ENCODE results near the gene PKN2.

PKN2 gene

GRCh38 chr1:88731475-88732269 is 47.6 kb downstream of the PKN2 start:
- Mint-ChIP-seq H3K36me3 (ENCODE audit: low read depth) (peaks cover 44% of the 10 kb centered on the region), H3K4me1 (ENCODE audit: low read depth) (peaks cover 49% of the 10 kb centered on the region), H3K4me3 (no peak overlapping the region), H3K27ac (no peak overlapping the region), H3K9me3 (peaks cover 22% of the 10 kb centered on the region), H3K27me3 (no peaks in the 10 kb centered on the region)
- intact Hi-C loops (cut with micrococcal nuclease): no loop called here

GRCh38 chr1:88735382-88735781 is 51.3 kb downstream of the PKN2 start:
- Mint-ChIP-seq H3K27me3 (no peaks in the 10 kb centered on the region), H3K4me3 (no peak overlapping the region), H3K4me1 (ENCODE audit: low read depth) (peaks cover 46% of the 10 kb centered on the region), H3K27ac (peak overlapping the region; percentile 16), H3K9me3 (peaks cover 22% of the 10 kb centered on the region), H3K36me3 (ENCODE audit: low read depth) (peaks cover 28% of the 10 kb centered on the region)
- intact Hi-C loops (cut with micrococcal nuclease): no loop called here

- H3K4me1 Mint-ChIP-seq (ENCODE audit: low read depth): peaks cover 42% of the 10 kb centered on the region
- peak overlapping the region; percentile 16 for H3K27ac Mint-ChIP-seq
- H3K9me3 Mint-ChIP-seq: peaks cover 22% of the 10 kb centered on the region
- no peak overlapping the region for H3K4me3 Mint-ChIP-seq
- no peaks in the 10 kb centered on the region for H3K27me3 Mint-ChIP-seq
- intact Hi-C loops (cut with micrococcal nuclease): loop anchor here (2.0 kb wide), 1 partner anchor 139 kb away; no protein-coding TSS in a partner anchor
- H3K36me3 Mint-ChIP-seq (ENCODE audit: low read depth): peaks cover 32% of the 10 kb centered on the region
Observed at GRCh38 chr1:88735909-88736308, 51.8 kb downstream of the PKN2 start.

GRCh38 chr1:88736633-88737248 is 52.7 kb downstream of the PKN2 start:
- H3K4me3 Mint-ChIP-seq: no peak overlapping the region
- peaks cover 36% of the 10 kb centered on the region for H3K4me1 Mint-ChIP-seq (ENCODE audit: low read depth)
- intact Hi-C loops (cut with micrococcal nuclease): loop anchor here (2.0 kb wide), 1 partner anchor 138 kb away; no protein-coding TSS in a partner anchor
- H3K9me3 Mint-ChIP-seq: peaks cover 22% of the 10 kb centered on the region
- no peaks in the 10 kb centered on the region for H3K27me3 Mint-ChIP-seq
- H3K27ac Mint-ChIP-seq: no peak overlapping the region
- peaks cover 35% of the 10 kb centered on the region for H3K36me3 Mint-ChIP-seq (ENCODE audit: low read depth)

GRCh38 chr1:88737338-88737927 is 53.4 kb downstream of the PKN2 start:
- Mint-ChIP-seq H3K9me3 (peaks cover 22% of the 10 kb centered on the region), H3K27ac (no peak overlapping the region), H3K27me3 (no peaks in the 10 kb centered on the region), H3K4me3 (no peak overlapping the region), H3K36me3 (ENCODE audit: low read depth) (peaks cover 35% of the 10 kb centered on the region), H3K4me1 (ENCODE audit: low read depth) (peaks cover 36% of the 10 kb centered on the region)
- intact Hi-C loops (cut with micrococcal nuclease): loop anchor here (2.0 kb wide), 1 partner anchor 137 kb away; no protein-coding TSS in a partner anchor

- Mint-ChIP-seq H3K36me3 (ENCODE audit: low read depth) (peaks cover 49% of the 10 kb centered on the region), H3K27me3 (no peaks in the 10 kb centered on the region), H3K4me1 (ENCODE audit: low read depth) (peaks cover 26% of the 10 kb centered on the region), H3K4me3 (no peak overlapping the region), H3K27ac (no peak overlapping the region), H3K9me3 (peaks cover 6% of the 10 kb centered on the region)
- intact Hi-C loops (cut with micrococcal nuclease): no loop called here
Observed at GRCh38 chr1:88740784-88741183, 56.7 kb downstream of the PKN2 start.

GRCh38 chr1:88741413-88741812 is 57.3 kb downstream of the PKN2 start:
- intact Hi-C loops (cut with micrococcal nuclease): no loop called here
- Mint-ChIP-seq H3K4me3 (no peak overlapping the region), H3K36me3 (ENCODE audit: low read depth) (peaks cover 49% of the 10 kb centered on the region), H3K27me3 (no peaks in the 10 kb centered on the region), H3K4me1 (ENCODE audit: low read depth) (peaks cover 21% of the 10 kb centered on the region), H3K9me3 (no peaks in the 10 kb centered on the region), H3K27ac (no peak overlapping the region)

GRCh38 chr1:88742531-88742930 is 58.5 kb downstream of the PKN2 start:
- Mint-ChIP-seq H3K36me3 (ENCODE audit: low read depth) (peaks cover 54% of the 10 kb centered on the region), H3K27me3 (no peaks in the 10 kb centered on the region), H3K27ac (no peak overlapping the region), H3K4me1 (ENCODE audit: low read depth) (peaks cover 16% of the 10 kb centered on the region), H3K9me3 (no peaks in the 10 kb centered on the region), H3K4me3 (no peak overlapping the region)
- intact Hi-C loops (cut with micrococcal nuclease): no loop called here

GRCh38 chr1:88744142-88744541 is 60.1 kb downstream of the PKN2 start:
- Mint-ChIP-seq H3K27me3 (no peaks in the 10 kb centered on the region), H3K9me3 (no peaks in the 10 kb centered on the region), H3K27ac (no peak overlapping the region), H3K4me1 (ENCODE audit: low read depth) (peaks cover 8% of the 10 kb centered on the region), H3K36me3 (ENCODE audit: low read depth) (peaks cover 47% of the 10 kb centered on the region), H3K4me3 (no peak overlapping the region)
- intact Hi-C loops (cut with micrococcal nuclease): no loop called here

GRCh38 chr1:88746916-88747315 is 62.8 kb downstream of the PKN2 start:
- Mint-ChIP-seq H3K27me3 (no peaks in the 10 kb centered on the region), H3K27ac (no peak overlapping the region), H3K36me3 (ENCODE audit: low read depth) (peaks cover 50% of the 10 kb centered on the region), H3K4me3 (no peak overlapping the region), H3K9me3 (no peaks in the 10 kb centered on the region), H3K4me1 (ENCODE audit: low read depth) (peaks cover 12% of the 10 kb centered on the region)
- intact Hi-C loops (cut with micrococcal nuclease): no loop called here

- intact Hi-C loops (cut with micrococcal nuclease): no loop called here
- no peak overlapping the region for H3K4me3 Mint-ChIP-seq
- peaks cover 8% of the 10 kb centered on the region for H3K4me1 Mint-ChIP-seq (ENCODE audit: low read depth)
- H3K27ac Mint-ChIP-seq: no peak overlapping the region
- no peaks in the 10 kb centered on the region for H3K9me3 Mint-ChIP-seq
- H3K27me3 Mint-ChIP-seq: no peaks in the 10 kb centered on the region
- peaks cover 34% of the 10 kb centered on the region for H3K36me3 Mint-ChIP-seq (ENCODE audit: low read depth)
Observed at GRCh38 chr1:88751714-88752113, 67.6 kb downstream of the PKN2 start.

GRCh38 chr1:88753506-88753905 is 69.4 kb downstream of the PKN2 start:
- intact Hi-C loops (cut with micrococcal nuclease): no loop called here
- no peak overlapping the region for H3K27ac Mint-ChIP-seq
- no peaks in the 10 kb centered on the region for H3K27me3 Mint-ChIP-seq
- no peaks in the 10 kb centered on the region for H3K9me3 Mint-ChIP-seq
- peaks cover 36% of the 10 kb centered on the region for H3K36me3 Mint-ChIP-seq (ENCODE audit: low read depth)
- H3K4me3 Mint-ChIP-seq: no peak overlapping the region
- H3K4me1 Mint-ChIP-seq (ENCODE audit: low read depth): peaks cover 4% of the 10 kb centered on the region

GRCh38 chr1:88763649-88764406 is 79.8 kb downstream of the PKN2 start:
- H3K4me1 Mint-ChIP-seq (ENCODE audit: low read depth): no peaks in the 10 kb centered on the region

GRCh38 chr1:88768187-88768586 is 84.1 kb downstream of the PKN2 start:
- no peak overlapping the region for H3K27ac Mint-ChIP-seq
- intact Hi-C loops (cut with micrococcal nuclease): no loop called here

More at GRCh38 chr1:88763649-88764406, 79.8 kb downstream of the PKN2 start:
- Mint-ChIP-seq H3K4me3 (no peak overlapping the region), H3K36me3 (ENCODE audit: low read depth) (peaks cover 44% of the 10 kb centered on the region), H3K9me3 (no peaks in the 10 kb centered on the region), H3K27ac (no peak overlapping the region), H3K27me3 (no peaks in the 10 kb centered on the region)
- intact Hi-C loops (cut with micrococcal nuclease): no loop called here

More at GRCh38 chr1:88768187-88768586, 84.1 kb downstream of the PKN2 start:
- Mint-ChIP-seq H3K36me3 (ENCODE audit: low read depth) (peaks cover 62% of the 10 kb centered on the region), H3K4me3 (no peak overlapping the region), H3K9me3 (no peaks in the 10 kb centered on the region), H3K4me1 (ENCODE audit: low read depth) (no peaks in the 10 kb centered on the region), H3K27me3 (no peaks in the 10 kb centered on the region)

Measured in dendritic cell treated with granulocyte-macrophage colony-stimulating factor and Interleukin-4, amounts not matched to agents 40 ng/mL and 50 ng/mL, for 4 days (primary cell).